GM12878 (cell line): ENCODE measurements around the gene MAGI2. TPM values are rescaled to one million over a fixed set of nuclear protein-coding genes. Genes with fewer than 3 reads are reported as not detected.

ENCODE experiments used
- ATAC-seq: fragments of 200-7000 bp; cut with Tn5 transposase; 3 replicates; pipeline ENCODE4 v1.9.1; 2020; ENCODE audit warnings: mild to moderate bottlenecking, moderate library complexity
- BruUV-seq: library from RNA; stranded (reverse); fragments of 400-500 nt; replicated peaks from 2 replicates; lab custom pipeline; 2021; lab: Mats Ljungman, UMichigan
- CTCF ChIA-PET: fragments of 300-600 bp; sonication (Branson Sonifier 250); formaldehyde crosslinking; extraction: SDS; loops from one replicate; lab custom pipeline; 2021; ENCODE audit warnings: inconsistent platforms; lab: Yijun Ruan, JAX
- POLR2A ChIA-PET: fragments of 350-600 bp; formaldehyde crosslinking; extraction: SDS; loops from one replicate; lab custom pipeline; 2021; ENCODE audit warnings: inconsistent platforms; lab: Charles Lee
- RAD21 ChIA-PET: fragments of 300-600 bp; sonication (Branson Sonifier 250); formaldehyde crosslinking; loops from one replicate; lab custom pipeline; 2023; ENCODE audit warnings: antibody characterized with exemption; ENCODE audit not compliant: unreplicated experiment; lab: Charles Lee
- SMC1A ChIA-PET: fragments of 300-600 bp; sonication (Branson Sonifier 250); formaldehyde crosslinking; loops from one replicate; lab custom pipeline; 2023; ENCODE audit not compliant: unreplicated experiment, uncharacterized antibody; lab: Charles Lee
- DNase-seq: peaks from one replicate; pipeline ENCODE4 v3.0.0-alpha.2; 2011; ENCODE audit warnings: low read depth, low spot score
- FAIRE-seq: peaks from 3 replicates; lab custom pipeline; 2011; peaks lifted over from hg19 to GRCh38; lab: Jason Lieb, UNC
- H2AFZ ChIP-seq: 2 replicates; pipeline ENCODE4 v1.6.0; 2011; ENCODE audit warnings: low read depth, low read length, control low read depth; ENCODE audit not compliant: control insufficient read depth
- H3K27ac ChIP-seq: 2 replicates; pipeline ENCODE4 v1.5.1; 2011; ENCODE audit warnings: control low read depth; ENCODE audit not compliant: control insufficient read depth, insufficient read depth
- H3K27me3 ChIP-seq, 2 experiments: replicated peaks in 1 of 2; 2 replicates each; pipeline versions ENCODE4 v1.6.0 to v1.6.1; 2011; ENCODE audit warnings: low read length in 1 of 2; ENCODE audit not compliant: control insufficient read depth in 2 of 2, insufficient read depth in 2 of 2
- H3K36me3 ChIP-seq, 2 experiments: 2 replicates each; pipeline ENCODE4 v1.5.1; 2011; ENCODE audit warnings: low read length in 1 of 2; ENCODE audit not compliant: control insufficient read depth in 2 of 2, insufficient read depth in 2 of 2
- H3K4me1 ChIP-seq: 2 replicates; pipeline ENCODE4 v1.6.1; 2011; ENCODE audit warnings: mild to moderate bottlenecking, low read length, moderate library complexity, mixed read lengths; ENCODE audit not compliant: control insufficient read depth, insufficient read depth
- H3K4me2 ChIP-seq: 2 replicates; pipeline ENCODE4 v1.6.0; 2011; ENCODE audit warnings: control low read depth; ENCODE audit not compliant: control insufficient read depth, insufficient read depth
- H3K4me3 ChIP-seq: fragments of 200-600 bp; sonication (generic); 2 replicates; pipeline ENCODE4 v1.5.1; 2016
- H3K79me2 ChIP-seq: 2 replicates; pipeline ENCODE4 v1.6.0; 2011; ENCODE audit warnings: low read length; ENCODE audit not compliant: control insufficient read depth, insufficient read depth
- H3K9ac ChIP-seq: 2 replicates; pipeline ENCODE4 v1.8.0; 2011; ENCODE audit warnings: low read length, control low read depth, mixed read lengths; ENCODE audit not compliant: control insufficient read depth, insufficient read depth
- H3K9me3 ChIP-seq: replicated peaks from 3 replicates; pipeline ENCODE4 v1.5.1; 2011; ENCODE audit warnings: mild to moderate bottlenecking, low read length; ENCODE audit not compliant: control insufficient read depth, insufficient read depth
- H4K20me1 ChIP-seq: 2 replicates; pipeline ENCODE4 v1.6.0; 2011; ENCODE audit not compliant: control insufficient read depth, insufficient read depth
- ATF2 ChIP-seq: IDR thresholded peaks from 2 replicates; pipeline ENCODE4 v1.6.1; 2012; ENCODE audit warnings: low read length, inconsistent platforms
- BHLHE40 ChIP-seq, 2 experiments: fragments of 450-650 bp in 1 of 2; IDR thresholded peaks; 2 replicates each; pipeline ENCODE4 v1.6.1; 2011 to 2017; ENCODE audit warnings: low read depth in 2 of 2, borderline replicate concordance in 1 of 2, improper control_type of control experiment in 1 of 2, low read length in 1 of 2, mild to moderate bottlenecking in 1 of 2
- CBFB ChIP-seq: IDR thresholded peaks from 2 replicates; pipeline ENCODE4 v1.6.1; 2016; ENCODE audit warnings: antibody characterized with exemption, low read depth
- CHD4 ChIP-seq: fragments of 200-600 bp; sonication (generic); IDR thresholded peaks from 2 replicates; pipeline ENCODE4 v1.6.1; 2016; ENCODE audit warnings: mild to moderate bottlenecking
- FOS ChIP-seq: IDR thresholded peaks from 3 replicates; pipeline ENCODE4 v1.6.1; 2011; ENCODE audit warnings: borderline replicate concordance; ENCODE audit not compliant: insufficient read length; ENCODE audit errors: extremely low read depth
- GABPA ChIP-seq: IDR thresholded peaks from 2 replicates; pipeline ENCODE4 v1.6.1; 2014; ENCODE audit warnings: antibody characterized with exemption, low read depth, mild to moderate bottlenecking, inconsistent platforms
- MEF2B ChIP-seq: fragments of 450-650 bp; IDR thresholded peaks from 2 replicates; pipeline ENCODE4 v1.6.1; 2018; ENCODE audit warnings: mild to moderate bottlenecking, moderate library complexity; ENCODE audit not compliant: partially characterized antibody, poor library complexity, severe bottlenecking
- MTA2 ChIP-seq: fragments of 450-650 bp; IDR thresholded peaks from 2 replicates; pipeline ENCODE4 v1.6.1; 2016; ENCODE audit warnings: low read depth, mild to moderate bottlenecking, moderate library complexity
- NFIC ChIP-seq: IDR thresholded peaks from 2 replicates; pipeline ENCODE4 v1.6.1; 2012; ENCODE audit warnings: low read depth, mild to moderate bottlenecking, inconsistent platforms, low read length, moderate library complexity
- NFXL1 ChIP-seq: fragments of 450-650 bp; IDR thresholded peaks from 2 replicates; pipeline ENCODE4 v1.6.1; 2017; ENCODE audit warnings: antibody characterized with exemption, mild to moderate bottlenecking, borderline replicate concordance
- NFYA ChIP-seq: IDR thresholded peaks from 2 replicates; pipeline ENCODE4 v1.6.1; 2011; ENCODE audit warnings: low read depth, mild to moderate bottlenecking, low read length, improper control_type of control experiment, borderline replicate concordance
- PAX8 ChIP-seq: fragments of 450-650 bp; IDR thresholded peaks from 2 replicates; pipeline ENCODE4 v1.6.1; 2017; ENCODE audit warnings: mild to moderate bottlenecking, moderate library complexity
- POLR2AphosphoS5 ChIP-seq: IDR thresholded peaks from 2 replicates; pipeline ENCODE4 v1.6.1; 2011; ENCODE audit warnings: mild to moderate bottlenecking, low read length, inconsistent platforms
- RFX5 ChIP-seq: IDR thresholded peaks from 2 replicates; pipeline ENCODE4 v1.6.1; 2011; ENCODE audit warnings: low read depth, low read length, improper control_type of control experiment
- SPI1 ChIP-seq: IDR thresholded peaks from 2 replicates; pipeline ENCODE4 v1.6.1; 2011; ENCODE audit warnings: low read depth, mild to moderate bottlenecking, low read length, moderate library complexity, borderline replicate concordance; ENCODE audit not compliant: insufficient read depth
- STAT3 ChIP-seq: IDR thresholded peaks from 2 replicates; pipeline ENCODE4 v1.6.1; 2011; ENCODE audit warnings: low read depth, low read length, improper control_type of control experiment
- WGBS: methylation state at CpG from one replicate; pipeline ENCODE4 v1.1.6; 2016; ENCODE audit warnings: low lambda C conversion rate; ENCODE audit not compliant: insufficient replicate concordance, insufficient coverage; ENCODE audit errors: missing lambda C conversion rate; 5-methylcytosine and 5-hydroxymethylcytosine counted together
- in situ Hi-C: fragments of 300-500 bp; cut with MboI; formaldehyde crosslinking; loops from 9 replicates; pipeline ENCODE4 v1.14.3; 2018; ENCODE audit warnings: mixed read lengths
- intact Hi-C: fragments of 100-400 bp; cut with micrococcal nuclease; formaldehyde crosslinking; loops from one replicate; pipeline ENCODE4 v1.14.2; 2022; ENCODE audit not compliant: unreplicated experiment
- polyA plus RNA-seq, 11 experiments: library from polyadenylated mRNA; depleted of rRNA in 4 of 11; unstranded in 6 of 11; stranded (reverse) in 5 of 11; fragments of >200 nt; fragmentation: Nextera tagmentation in 4 of 11; fragmentation: Illumina TruSeq in 1 of 11; extraction: Ambion mirVana in 4 of 11; extraction: Trizol in 1 of 11; gene quantifications; 1 replicate in 1 of 11; 2 replicates in 10 of 11; pipeline versions ENCODE4 v1.2.1 to v1.2.3, GENCODE V29; 2011 to 2016; ENCODE audit warnings: inconsistent platforms in 2 of 11, missing spikeins in 2 of 11, low read depth in 1 of 11
- total RNA-seq, 4 experiments: library from RNA; depleted of rRNA in 3 of 4; stranded (reverse); fragments of >200 nt in 3 of 4; fragmentation: Illumina TruSeq in 1 of 4; extraction: Trizol in 1 of 4; gene quantifications; 2 replicates each; pipeline versions ENCODE4 v1.2.1 to v1.2.3, GENCODE V29; 2013 to 2021

MAGI2 gene
- total and polyA plus RNA-seq, 10 of the 15 experiments (the other 5 are each of a cell fraction or from before 2014, with no cell fraction given), result 0.01 to 0.31 (median 0.05) TPM; not detected in 2

- no peaks in the 10 kb centered on the region for H3K9me3 ChIP-seq
- no peaks in the 10 kb centered on the region for H3K4me1 ChIP-seq
- H3K36me3 ChIP-seq, result no peaks in the 10 kb centered on the region
- ATAC-seq (no peak), FAIRE-seq (no peak), DNase-seq (no peak)
- no peaks in the 10 kb centered on the region for H3K27me3 ChIP-seq
- ChIA-PET CTCF (interaction anchor here (0.5 kb wide), 1 partner anchor 13 kb away, joined by 3 read pairs; no protein-coding TSS in a partner anchor), RAD21 (no interaction called here), POLR2A (no interaction called here), SMC1A (no interaction called here)
- in situ Hi-C loops (no loop called here), intact Hi-C loops (no loop called here)
- H3K4me3 ChIP-seq, result no peak overlapping the region
- BruUV-seq, result no TSS peak
- H4K20me1 ChIP-seq, result no peaks in the 10 kb centered on the region
- TF ChIP-seq ATF2 (no peak), MTA2 (no peak), POLR2AphosphoS5 (no peak), GABPA (no peak), NFXL1 (no peak), PAX8 (no peak), NFIC (no peak), BHLHE40 (IDR thresholded peaks at IDR 0.05; ENCODE audit: borderline replicate concordance in 1 of 2, low read depth in 2 of 2, low read length in 1 of 2) (no peak), RFX5 (no peak), STAT3 (no peak), MEF2B (no peak), FOS (no peak), CBFB (no peak), CHD4 (no peak), NFYA (no peak), SPI1 (no peak)
- no peak overlapping the region for H3K9ac ChIP-seq
- H2AFZ ChIP-seq, result no peak overlapping the region
- no peaks in the 10 kb centered on the region for H3K79me2 ChIP-seq
- no peak overlapping the region for H3K4me2 ChIP-seq
- 10% methylated on average over 9 of the region's 9 CpGs for WGBS
- no peak overlapping the region for H3K27ac ChIP-seq
Observed at GRCh38 chr7:78218876-78219275, 1234.6 kb downstream of the MAGI2 start.
